Measurements from ENCODE around the gene CCDC69. TPM values are rescaled to one million over a fixed set of nuclear protein-coding genes. Genes with fewer than 3 reads are reported as not detected.
"Not testable (repeated sequence)": the region's sequence is repeated elsewhere in the genome, so short reads cannot be mapped to it uniquely, and the experiment has no call there.

Gene CCDC69
- total RNA-seq (2014; rRNA removed; shearing (Covaris generic)) = 0.03 and 0.39 TPM in 2 replicates

GRCh38 chr5:151223447-151224264 is at the start of gene CCDC69:
Gene CCDC69 (minus strand): TSS chr5:151224092. CDS start chr5:151223970, 122 bp downstream.
- Histone ChIP-seq H3K9me3 (replicated peaks) (no peaks in the 10 kb centered on the region), H3K4me3 (peak within 1 kb of the TSS; percentile 46), H3K4me1 (replicated peaks) (peaks cover 4% of the 10 kb centered on the region), H3K36me3 (no peaks in the 10 kb centered on the region), H3K27ac (no peak within 1 kb of the TSS), H3K27me3 (replicated peaks) (no peaks in the 10 kb centered on the region; the same call in 1 of the 2 replicates)
- DNase-seq (ENCODE audit: low read depth in 1 of 2, low spot score in 2 of 2) = peak; percentile 62 to 67

GRCh38 chr5:151271336-151271735 is 47.4 kb upstream of the CCDC69 start:
- Histone ChIP-seq H3K4me1 (replicated peaks) (no peaks in the 10 kb centered on the region), H3K4me3 (no peak overlapping the region), H3K27ac (no peak overlapping the region), H3K27me3 (replicated peaks) (no peaks in the 10 kb centered on the region), H3K36me3 (no peaks in the 10 kb centered on the region), H3K9me3 (replicated peaks) (no peaks in the 10 kb centered on the region)
- DNase-seq (ENCODE audit: low read depth in 1 of 2, low spot score in 2 of 2) = no peak

- Histone ChIP-seq H3K36me3 (no peaks in the 10 kb centered on the region), H3K4me3 (no peak overlapping the region), H3K9me3 (replicated peaks) (no peaks in the 10 kb centered on the region), H3K27ac (no peak overlapping the region), H3K4me1 (replicated peaks) (no peaks in the 10 kb centered on the region), H3K27me3 (replicated peaks) (no peaks in the 10 kb centered on the region)
- no peak for DNase-seq (ENCODE audit: low read depth in 1 of 2, low spot score in 2 of 2)
Measured at GRCh38 chr5:151270599-151270998, 46.7 kb upstream of the CCDC69 start.

GRCh38 chr5:151267491-151268260 is 43.8 kb upstream of the CCDC69 start:
- DNase-seq (ENCODE audit: low read depth in 1 of 2, low spot score in 2 of 2) = no peak
- Histone ChIP-seq H3K4me1 (replicated peaks) (no peaks in the 10 kb centered on the region; the same call in 1 of the 2 replicates), H3K36me3 (no peaks in the 10 kb centered on the region), H3K27me3 (replicated peaks) (no peaks in the 10 kb centered on the region), H3K27ac (no peak overlapping the region), H3K4me3 (no peak overlapping the region), H3K9me3 (replicated peaks) (no peaks in the 10 kb centered on the region)

GRCh38 chr5:151264113-151264512 is 40.2 kb upstream of the CCDC69 start:
- no peak for DNase-seq (ENCODE audit: low read depth in 1 of 2, low spot score in 2 of 2)
- no peak overlapping the region for H3K27ac ChIP-seq

GRCh38 chr5:151262532-151262931 is 38.6 kb upstream of the CCDC69 start:
- Histone ChIP-seq H3K9me3 (replicated peaks) (no peaks in the 10 kb centered on the region), H3K36me3 (no peaks in the 10 kb centered on the region), H3K27ac (no peak overlapping the region), H3K4me1 (replicated peaks) (no peaks in the 10 kb centered on the region; the same call in 1 of the 2 replicates), H3K4me3 (no peak overlapping the region), H3K27me3 (replicated peaks) (no peaks in the 10 kb centered on the region)
- DNase-seq (ENCODE audit: low read depth in 1 of 2, low spot score in 2 of 2) = no peak

More at GRCh38 chr5:151264113-151264512, 40.2 kb upstream of the CCDC69 start:
- H3K4me1 ChIP-seq (replicated peaks) = no peaks in the 10 kb centered on the region; the same call in 1 of the 2 replicates
- no peaks in the 10 kb centered on the region for H3K27me3 ChIP-seq (replicated peaks)
- H3K9me3 ChIP-seq (replicated peaks) = no peaks in the 10 kb centered on the region
- H3K4me3 ChIP-seq = no peak overlapping the region
- H3K36me3 ChIP-seq = no peaks in the 10 kb centered on the region

GRCh38 chr5:151259931-151260330 is 36.0 kb upstream of the CCDC69 start:
- Histone ChIP-seq H3K36me3 (no peaks in the 10 kb centered on the region), H3K9me3 (replicated peaks) (no peaks in the 10 kb centered on the region), H3K27ac (no peak overlapping the region), H3K27me3 (replicated peaks) (no peaks in the 10 kb centered on the region), H3K4me1 (replicated peaks) (no peaks in the 10 kb centered on the region; the same call in 1 of the 2 replicates), H3K4me3 (no peak overlapping the region)
- no peak for DNase-seq (ENCODE audit: low read depth in 1 of 2, low spot score in 2 of 2)

- Histone ChIP-seq H3K27ac (no peak overlapping the region), H3K4me1 (replicated peaks) (peaks cover 1% of the 10 kb centered on the region; the same call in 1 of the 2 replicates), H3K27me3 (replicated peaks) (no peaks in the 10 kb centered on the region), H3K9me3 (replicated peaks) (no peaks in the 10 kb centered on the region), H3K36me3 (no peaks in the 10 kb centered on the region), H3K4me3 (no peak overlapping the region)
- no peak for DNase-seq (ENCODE audit: low read depth in 1 of 2, low spot score in 2 of 2)
Measured at GRCh38 chr5:151258816-151259215, 34.9 kb upstream of the CCDC69 start.

- peaks cover 6% of the 10 kb centered on the region for H3K4me1 ChIP-seq (replicated peaks)
- H3K36me3 ChIP-seq = no peaks in the 10 kb centered on the region
- no peaks in the 10 kb centered on the region for H3K27me3 ChIP-seq (replicated peaks)
- no peak overlapping the region for H3K4me3 ChIP-seq
- H3K27ac ChIP-seq = no peak overlapping the region
- H3K9me3 ChIP-seq (replicated peaks) = no peaks in the 10 kb centered on the region
- DNase-seq (ENCODE audit: low read depth in 1 of 2, low spot score in 2 of 2) = no peak
Measured at GRCh38 chr5:151258201-151258611, 34.3 kb upstream of the CCDC69 start.

- Histone ChIP-seq H3K4me1 (replicated peaks) (peaks cover 6% of the 10 kb centered on the region), H3K27ac (no peak overlapping the region), H3K27me3 (replicated peaks) (no peaks in the 10 kb centered on the region), H3K36me3 (no peaks in the 10 kb centered on the region), H3K9me3 (replicated peaks) (no peaks in the 10 kb centered on the region), H3K4me3 (no peak overlapping the region)
- DNase-seq (ENCODE audit: low read depth in 1 of 2, low spot score in 2 of 2) = no peak
Measured at GRCh38 chr5:151257731-151258181, 33.9 kb upstream of the CCDC69 start.

- H3K27ac ChIP-seq = no peak overlapping the region
- H3K4me3 ChIP-seq = no peak overlapping the region
- peaks cover 12% of the 10 kb centered on the region for H3K4me1 ChIP-seq (replicated peaks)
- H3K27me3 ChIP-seq (replicated peaks) = no peaks in the 10 kb centered on the region
- no peak for DNase-seq (ENCODE audit: low read depth in 1 of 2, low spot score in 2 of 2)
- no peaks in the 10 kb centered on the region for H3K9me3 ChIP-seq (replicated peaks)
- no peaks in the 10 kb centered on the region for H3K36me3 ChIP-seq
Measured at GRCh38 chr5:151255621-151256286, 31.9 kb upstream of the CCDC69 start.

- H3K4me1 ChIP-seq (replicated peaks) = peaks cover 12% of the 10 kb centered on the region
- not testable (repeated sequence) for H3K9me3 ChIP-seq (replicated peaks); DNase-seq (ENCODE audit: low read depth in 1 of 2, low spot score in 2 of 2); H3K27ac ChIP-seq; H3K27me3 ChIP-seq (replicated peaks); H3K4me3 ChIP-seq; H3K36me3 ChIP-seq
Measured at GRCh38 chr5:151254990-151255389, 31.1 kb upstream of the CCDC69 start.

GRCh38 chr5:151254556-151254955 is 30.7 kb upstream of the CCDC69 start:
- H3K9me3 ChIP-seq (replicated peaks) = no peaks in the 10 kb centered on the region
- no peak overlapping the region for H3K4me3 ChIP-seq
- peaks cover 12% of the 10 kb centered on the region for H3K4me1 ChIP-seq (replicated peaks)
- no peaks in the 10 kb centered on the region for H3K27me3 ChIP-seq (replicated peaks)
- no peak overlapping the region for H3K27ac ChIP-seq
- no peaks in the 10 kb centered on the region for H3K36me3 ChIP-seq
- no peak for DNase-seq (ENCODE audit: low read depth in 1 of 2, low spot score in 2 of 2)

All from SJSA1 (cell line).